CD4-positive, alpha-beta memory T cell (primary cell): ENCODE data around the gene FMNL1. TPM values are rescaled to one million over a fixed set of nuclear protein-coding genes. Genes with fewer than 3 reads are reported as not detected.

Experiments used
- CTCF ChIA-PET: fragments of 350-600 bp; sonication (Branson Sonifier 250); formaldehyde crosslinking; loops from one replicate; lab custom pipeline; 2021; ENCODE audit warnings: inconsistent platforms; ENCODE audit not compliant: partially characterized antibody; lab: Charles Lee
- POLR2A ChIA-PET: fragments of 350-600 bp; sonication (Branson Sonifier 250); formaldehyde crosslinking; loops from one replicate; lab custom pipeline; 2021; ENCODE audit not compliant: partially characterized antibody; lab: Charles Lee
- DNase-seq, 5 donors: peaks; one replicate each; pipeline versions ENCODE4 v3.0.0 to v3.0.0-alpha.2; 2020 to 2022; ENCODE audit warnings: mixed read lengths in 1 of 5
- H3K27ac ChIP-seq: one replicate; pipeline ENCODE4 v1.7.0; 2013; ENCODE audit warnings: low read depth, low read length
- H3K27me3 ChIP-seq: 2 replicates; pipeline ENCODE4 v1.7.0; 2013; ENCODE audit warnings: mild to moderate bottlenecking, low read length, moderate library complexity; ENCODE audit not compliant: insufficient read depth
- H3K36me3 ChIP-seq: 2 replicates; pipeline ENCODE4 v1.7.0; 2013; ENCODE audit warnings: mild to moderate bottlenecking, low read length, moderate library complexity; ENCODE audit not compliant: insufficient read depth
- H3K4me1 ChIP-seq: 2 replicates; pipeline ENCODE4 v1.7.0; 2013; ENCODE audit warnings: mild to moderate bottlenecking, low read length, moderate library complexity; ENCODE audit not compliant: insufficient read depth
- H3K4me3 ChIP-seq, 2 donors: one replicate each; pipeline ENCODE4 v1.7.0; 2013; ENCODE audit warnings: low read length in 2 of 2, mild to moderate bottlenecking in 1 of 2
- H3K9me3 ChIP-seq, 2 donors: one replicate each; pipeline ENCODE4 v1.7.0; 2013; ENCODE audit warnings: low read length in 2 of 2, control low read depth in 1 of 2; ENCODE audit not compliant: control insufficient read depth in 1 of 2
- H3K27ac Mint-ChIP-seq, 7 donors: one replicate each; pipeline ENCODE4 v1.8.0; 2020 to 2021; ENCODE audit warnings: mixed read lengths in 7 of 7, mild to moderate bottlenecking in 6 of 7, inconsistent platforms in 3 of 7, moderate library complexity in 3 of 7
- H3K27me3 Mint-ChIP-seq, 2 donors: one replicate each; pipeline ENCODE4 v1.8.0; 2020 to 2021; ENCODE audit warnings: mixed read lengths in 2 of 2
- H3K36me3 Mint-ChIP-seq, 2 donors: one replicate each; pipeline ENCODE4 v1.8.0; 2020 to 2021; ENCODE audit warnings: mixed read lengths in 2 of 2, inconsistent platforms in 1 of 2, mild to moderate bottlenecking in 1 of 2
- H3K4me1 Mint-ChIP-seq, 4 donors: one replicate each; pipeline ENCODE4 v1.8.0; 2020 to 2021; ENCODE audit warnings: mixed read lengths in 4 of 4, mild to moderate bottlenecking in 1 of 4
- H3K4me3 Mint-ChIP-seq, 8 donors: one replicate each; pipeline ENCODE4 v1.8.0; 2020 to 2021; ENCODE audit warnings: mixed read lengths in 8 of 8, mild to moderate bottlenecking in 7 of 8, moderate library complexity in 6 of 8, inconsistent platforms in 3 of 8
- H3K9me3 Mint-ChIP-seq, 8 donors: one replicate each; pipeline ENCODE4 v1.8.0; 2020 to 2021; ENCODE audit warnings: mixed read lengths in 8 of 8, mild to moderate bottlenecking in 5 of 8, inconsistent platforms in 3 of 8, moderate library complexity in 1 of 8
- intact Hi-C: fragments of 100-400 bp; cut with micrococcal nuclease; formaldehyde crosslinking; loops from one replicate; pipeline ENCODE4 v1.15.1; 2023
- polyA plus RNA-seq, 2 donors: library from polyadenylated mRNA; unstranded; fragments of 300-500 nt; fragmentation: Illumina TruSeq; gene quantifications; one replicate each; pipeline ENCODE4 v1.2.3, GENCODE V29; 2021
- total RNA-seq, 2 experiments: library from RNA; stranded (reverse); gene quantifications; one replicate each; pipeline ENCODE4 v1.2.3, GENCODE V29; 2021

FMNL1 gene
- total and polyA plus RNA-seq, 4 experiments from 2014 or later = 8.1 to 405 (median 234) TPM

- peaks cover 68% of the 10 kb centered on the region for H3K36me3 ChIP-seq
- no peak overlapping the region for H3K27ac ChIP-seq
- H3K27ac Mint-ChIP-seq = peak overlapping the region in 1 of 7 donors; percentile 7
- no peaks in the 10 kb centered on the region for H3K9me3 ChIP-seq
- H3K4me3 ChIP-seq = no peak overlapping the region
- H3K4me3 Mint-ChIP-seq = no peak overlapping the region
- peaks cover 25 to 59% of the 10 kb centered on the region in 2 donors for H3K36me3 Mint-ChIP-seq
- intact Hi-C loops = no loop called here
- H3K4me1 ChIP-seq = peaks cover 16% of the 10 kb centered on the region
- ChIA-PET POLR2A (interaction anchor here (0.7 to 8.2 kb wide), 7 partner anchors 10 to 118 kb away, joined by 3 to 57 read pairs (median 3); partner anchors contain the start of gene HEXIM1), CTCF (interaction anchor here (0.9 to 4.0 kb wide), 8 partner anchors 10 to 131 kb away, joined by 3 to 29 read pairs (median 4); partner anchors contain the start of gene ACBD4)
- peaks cover 4 to 18% (median 11%) of the 10 kb centered on the region in 4 donors for H3K4me1 Mint-ChIP-seq
- H3K27me3 Mint-ChIP-seq = no peaks in the 10 kb centered on the region
- H3K27me3 ChIP-seq = no peaks in the 10 kb centered on the region
- H3K9me3 Mint-ChIP-seq = no peaks in the 10 kb centered on the region
- DNase-seq = no peak
Observed at GRCh38 chr17:45266372-45266926, 44.8 kb downstream of the FMNL1 start.

- no peak overlapping the region for H3K4me3 Mint-ChIP-seq
- H3K27ac Mint-ChIP-seq = peak overlapping the region in 3 of 7 donors; percentile 48 to 57 (median 51)
- DNase-seq = no peak
- peaks cover 25 to 65% of the 10 kb centered on the region in 2 donors for H3K36me3 Mint-ChIP-seq
- H3K4me1 Mint-ChIP-seq = peaks cover 3 to 9% (median 6%) of the 10 kb centered on the region in 4 donors
- H3K36me3 ChIP-seq = peaks cover 77% of the 10 kb centered on the region
- POLR2A ChIA-PET = interaction anchor here (0.7 to 8.2 kb wide), 6 partner anchors 11 to 118 kb away, joined by 3 to 57 read pairs (median 4); no protein-coding TSS in a partner anchor
- no peaks in the 10 kb centered on the region for H3K9me3 ChIP-seq
- no peak overlapping the region for H3K27ac ChIP-seq
- H3K27me3 ChIP-seq = no peaks in the 10 kb centered on the region
- CTCF ChIA-PET = interaction anchor here (0.8 to 4.0 kb wide), 7 partner anchors 9 to 49 kb away, joined by 3 to 29 read pairs (median 3); partner anchors contain the start of gene MAP3K14
- no peaks in the 10 kb centered on the region for H3K9me3 Mint-ChIP-seq
- no peaks in the 10 kb centered on the region for H3K27me3 Mint-ChIP-seq
- peaks cover 9% of the 10 kb centered on the region for H3K4me1 ChIP-seq
- intact Hi-C loops = no loop called here
- no peak overlapping the region for H3K4me3 ChIP-seq
Observed at GRCh38 chr17:45267436-45268055, 45.9 kb downstream of the FMNL1 start.

GRCh38 chr17:45269912-45270311 lies 48.2 kb downstream of the FMNL1 start:
- DNase-seq = no peak
- Histone ChIP-seq H3K27me3 (no peaks in the 10 kb centered on the region), H3K27ac (no peak overlapping the region), H3K9me3 (no peaks in the 10 kb centered on the region), H3K4me3 (no peak overlapping the region), H3K36me3 (peaks cover 85% of the 10 kb centered on the region), H3K4me1 (no peaks in the 10 kb centered on the region)
- peak overlapping the region in 2 of 7 donors; percentile 64 to 73 for H3K27ac Mint-ChIP-seq
- intact Hi-C loops = loop anchor here (5.0 kb wide), 1 partner anchor 33 kb away; no protein-coding TSS in a partner anchor
- no peaks in the 10 kb centered on the region for H3K4me1 Mint-ChIP-seq
- H3K4me3 Mint-ChIP-seq = no peak overlapping the region
- POLR2A ChIA-PET = interaction anchor here (1.2 to 8.2 kb wide), 3 partner anchors 23 to 51 kb away, joined by 7 to 57 read pairs (median 7); partner anchors contain the start of gene MAP3K14
- no peaks in the 10 kb centered on the region for H3K9me3 Mint-ChIP-seq
- H3K36me3 Mint-ChIP-seq = peaks cover 35 to 69% of the 10 kb centered on the region in 2 donors
- CTCF ChIA-PET = interaction anchor here (1.5 to 4.0 kb wide), 4 partner anchors 22 to 121 kb away, joined by 4 to 22 read pairs (median 6); no protein-coding TSS in a partner anchor
- H3K27me3 Mint-ChIP-seq = no peaks in the 10 kb centered on the region

GRCh38 chr17:45270828-45271418 lies 49.2 kb downstream of the FMNL1 start:
- Mint-ChIP-seq H3K9me3 (no peaks in the 10 kb centered on the region), H3K4me3 (no peak overlapping the region), H3K36me3 (peaks cover 35 to 64% of the 10 kb centered on the region in 2 donors), H3K27me3 (no peaks in the 10 kb centered on the region), H3K27ac (peak overlapping the region in 4 of 7 donors; percentile 22 to 31 (median 26)), H3K4me1 (no peaks in the 10 kb centered on the region)
- ChIA-PET POLR2A (interaction anchor here (0.9 to 1.6 kb wide), 6 partner anchors 23 to 122 kb away, joined by 3 to 8 read pairs (median 4); partner anchors contain the start of gene MAP3K14), CTCF (interaction anchor here (0.8 to 4.0 kb wide), 16 partner anchors 8 to 135 kb away, joined by 3 to 22 read pairs (median 4); partner anchors contain the start of gene ACBD4)
- H3K9me3 ChIP-seq = no peaks in the 10 kb centered on the region
- H3K4me3 ChIP-seq = no peak overlapping the region
- H3K4me1 ChIP-seq = no peaks in the 10 kb centered on the region
- no peaks in the 10 kb centered on the region for H3K27me3 ChIP-seq
- H3K36me3 ChIP-seq = peaks cover 79% of the 10 kb centered on the region
- H3K27ac ChIP-seq = no peak overlapping the region
- intact Hi-C loops = loop anchor here (1.0 to 5.0 kb wide), 3 partner anchors 24 to 52 kb away; no protein-coding TSS in a partner anchor
- DNase-seq = peak; percentile 38 to 60 (median 41)

GRCh38 chr17:45271603-45272002 lies 49.9 kb downstream of the FMNL1 start:
- Histone ChIP-seq H3K27me3 (no peaks in the 10 kb centered on the region), H3K36me3 (peaks cover 72% of the 10 kb centered on the region), H3K27ac (no peak overlapping the region), H3K4me3 (no peak overlapping the region), H3K4me1 (no peaks in the 10 kb centered on the region), H3K9me3 (no peaks in the 10 kb centered on the region)
- H3K36me3 Mint-ChIP-seq = peaks cover 35 to 61% of the 10 kb centered on the region in 2 donors
- H3K4me1 Mint-ChIP-seq = no peaks in the 10 kb centered on the region
- H3K27ac Mint-ChIP-seq = peak overlapping the region in 2 of 7 donors; percentile 29 to 37
- H3K27me3 Mint-ChIP-seq = no peaks in the 10 kb centered on the region
- intact Hi-C loops = loop anchor here (1.0 to 5.0 kb wide), 3 partner anchors 24 to 52 kb away; no protein-coding TSS in a partner anchor
- no peak overlapping the region for H3K4me3 Mint-ChIP-seq
- CTCF ChIA-PET = interaction anchor here (0.9 to 4.0 kb wide), 15 partner anchors 9 to 136 kb away, joined by 3 to 22 read pairs (median 5); partner anchors contain the start of gene ACBD4
- POLR2A ChIA-PET = interaction anchor here (0.8 to 1.6 kb wide), 5 partner anchors 42 to 52 kb away, joined by 3 to 8 read pairs (median 4); partner anchors contain the start of gene MAP3K14
- no peaks in the 10 kb centered on the region for H3K9me3 Mint-ChIP-seq
- DNase-seq = no peak

GRCh38 chr17:45273551-45273957 lies 51.9 kb downstream of the FMNL1 start:
- intact Hi-C loops = loop anchor here (5.0 kb wide), 1 partner anchor 36 kb away; no protein-coding TSS in a partner anchor
- Histone ChIP-seq H3K36me3 (peaks cover 54% of the 10 kb centered on the region), H3K4me1 (peaks cover 6% of the 10 kb centered on the region), H3K4me3 (no peak overlapping the region), H3K9me3 (no peaks in the 10 kb centered on the region), H3K27ac (no peak overlapping the region), H3K27me3 (no peaks in the 10 kb centered on the region)
- Mint-ChIP-seq H3K4me3 (no peak overlapping the region), H3K27me3 (no peaks in the 10 kb centered on the region), H3K9me3 (no peaks in the 10 kb centered on the region), H3K27ac (no peak overlapping the region), H3K36me3 (peaks cover 18 to 54% of the 10 kb centered on the region in 2 donors), H3K4me1 (peaks cover 8 to 11% (median 8%) of the 10 kb centered on the region in 4 donors)
- ChIA-PET CTCF (interaction anchor here (0.8 kb wide), 1 partner anchor 38 kb away, joined by 3 read pairs; no protein-coding TSS in a partner anchor), POLR2A (interaction anchor here (1.0 to 1.5 kb wide), 3 partner anchors 11 to 47 kb away, joined by 3 read pairs; partner anchors contain the start of gene SPATA32)
- DNase-seq = no peak
